NCI-H2196 (cell line): ENCODE data around the gene MICALL2.

Experiments
- DNase-seq: peaks from one replicate; lab custom pipeline; 2025; ENCODE audit not compliant: unreplicated experiment; lab: John Stamatoyannopoulos, UW

The MICALL2 gene

GRCh38 chr7:1493571-1493970 lies 34.3 kb upstream of the MICALL2 start:
- DNase-seq, result no peak

DNA sequence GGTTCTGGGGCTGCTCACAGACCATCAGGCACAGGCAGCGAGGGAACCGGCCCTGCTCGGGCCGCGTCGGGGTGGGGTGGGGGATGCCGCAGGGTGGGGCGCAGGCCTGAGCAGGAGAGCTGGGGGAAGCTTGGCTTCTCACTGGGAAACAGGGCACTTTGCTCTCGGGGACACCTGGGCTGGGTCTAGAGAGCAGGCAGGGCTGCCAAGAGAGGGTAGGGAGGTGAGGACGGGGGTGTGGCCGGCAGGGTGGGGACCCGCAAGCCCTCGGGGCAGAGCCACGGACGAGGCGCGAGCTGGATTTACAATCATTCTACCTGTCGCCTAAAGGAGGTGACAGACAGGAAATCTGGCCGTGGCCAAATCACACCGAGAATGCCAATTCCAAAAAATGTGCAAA lies 33.9 kb upstream of the MICALL2 start:
- no peak for DNase-seq

- no peak for DNase-seq
Observed at GRCh38 chr7:1492640-1493039, 33.4 kb upstream of the MICALL2 start.

DNA sequence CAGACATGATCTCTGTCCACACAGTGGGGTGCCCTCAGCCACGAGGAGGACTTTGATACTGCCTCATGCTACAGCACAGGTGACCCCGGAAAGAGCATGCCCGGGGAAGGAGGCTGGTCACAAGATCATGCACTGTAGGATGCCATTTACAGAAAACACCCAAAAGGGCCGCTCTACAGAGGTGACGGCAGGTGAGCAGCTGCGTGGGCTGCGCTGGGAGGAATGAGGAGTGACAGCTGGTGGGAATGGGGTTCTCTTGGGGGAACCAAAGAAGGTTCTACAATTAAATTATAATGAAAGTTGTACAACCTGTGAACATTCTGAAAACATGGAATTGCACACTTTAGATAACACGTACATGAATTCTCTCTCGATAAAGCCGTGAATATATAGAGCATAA lies 33.0 kb upstream of the MICALL2 start:
- no peak for DNase-seq

- DNase-seq, result no peak
Observed at GRCh38 chr7:1490837-1491236, 31.6 kb upstream of the MICALL2 start.

- no peak for DNase-seq
Observed at GRCh38 chr7:1489336-1489735, 30.1 kb upstream of the MICALL2 start.

GRCh38 chr7:1488016-1488415 lies 28.7 kb upstream of the MICALL2 start:
- DNase-seq, result no peak

GRCh38 chr7:1487466-1487865 lies 28.2 kb upstream of the MICALL2 start:
- DNase-seq, result no peak

GRCh38 chr7:1486571-1486970 lies 27.3 kb upstream of the MICALL2 start:
- no peak for DNase-seq

DNA sequence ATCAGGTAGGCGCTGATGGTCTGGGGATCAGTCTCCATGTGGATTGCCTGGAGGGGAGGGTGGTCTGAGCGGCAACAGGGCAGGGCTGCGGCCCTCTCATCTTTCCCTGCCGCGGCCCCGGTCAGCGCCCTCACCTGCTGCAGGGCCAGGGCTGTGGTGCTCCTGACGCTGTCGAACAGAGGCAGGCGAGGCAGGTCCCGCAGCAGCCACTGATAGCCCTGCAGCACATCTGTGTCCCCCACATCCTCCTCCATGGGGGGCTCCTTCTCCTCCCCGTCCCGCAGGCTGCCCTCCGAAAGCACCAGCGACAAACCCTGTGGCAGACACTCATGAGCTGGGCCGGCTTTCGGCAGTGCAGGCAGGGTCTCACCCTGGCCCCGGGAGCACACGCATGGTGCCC lies 25.9 kb upstream of the MICALL2 start:
- DNase-seq, result no peak

- DNase-seq, result no peak
Observed at GRCh38 chr7:1484569-1484968, 25.3 kb upstream of the MICALL2 start.

DNA sequence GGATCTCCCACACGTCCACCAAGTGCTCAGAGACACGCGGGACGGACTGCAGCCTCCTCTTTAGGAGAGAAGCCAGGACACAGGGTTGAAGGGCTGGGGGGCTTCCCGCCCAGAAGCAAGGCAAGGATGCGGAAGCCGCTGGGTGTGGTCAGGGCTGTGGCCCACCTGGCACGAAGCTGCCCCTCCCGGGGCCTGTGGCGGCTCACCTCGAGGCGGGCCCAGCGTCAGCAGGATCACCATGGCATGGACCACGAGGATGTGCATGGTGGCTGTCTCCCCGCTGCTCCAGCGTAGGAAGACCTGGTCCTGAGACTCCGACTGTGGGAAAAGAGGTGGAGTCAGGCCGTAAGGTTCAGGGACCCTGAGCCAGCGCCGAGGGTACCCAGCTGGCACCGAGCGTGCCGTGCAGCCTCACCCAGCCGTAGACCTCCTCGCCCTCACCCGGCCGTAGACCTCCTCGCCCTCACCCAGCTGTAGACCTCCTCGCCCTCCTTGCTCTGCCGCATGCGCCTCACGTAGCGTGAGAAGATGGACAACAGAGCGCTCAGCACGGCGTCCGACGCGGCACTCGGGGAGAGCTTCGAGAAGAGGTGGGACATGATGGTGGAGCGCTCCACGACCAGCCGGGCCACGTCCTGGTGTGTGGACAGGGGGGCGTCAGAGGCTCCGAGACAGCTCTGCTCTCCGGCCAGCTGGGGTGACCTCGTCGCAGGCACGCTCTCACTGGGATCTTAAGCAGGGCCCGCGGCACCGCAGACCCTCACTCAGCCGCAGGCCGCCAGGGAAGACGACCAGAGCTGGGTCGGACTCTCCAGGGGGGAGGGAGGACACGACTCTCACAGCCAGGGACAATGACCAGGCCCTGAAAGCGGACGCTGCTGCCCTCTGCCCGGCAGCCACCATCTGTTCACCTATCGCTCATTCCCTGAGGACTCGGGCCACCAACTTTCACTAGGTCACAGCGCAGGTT lies 24.6 kb upstream of the MICALL2 start:
- DNase-seq, result no peak

DNA sequence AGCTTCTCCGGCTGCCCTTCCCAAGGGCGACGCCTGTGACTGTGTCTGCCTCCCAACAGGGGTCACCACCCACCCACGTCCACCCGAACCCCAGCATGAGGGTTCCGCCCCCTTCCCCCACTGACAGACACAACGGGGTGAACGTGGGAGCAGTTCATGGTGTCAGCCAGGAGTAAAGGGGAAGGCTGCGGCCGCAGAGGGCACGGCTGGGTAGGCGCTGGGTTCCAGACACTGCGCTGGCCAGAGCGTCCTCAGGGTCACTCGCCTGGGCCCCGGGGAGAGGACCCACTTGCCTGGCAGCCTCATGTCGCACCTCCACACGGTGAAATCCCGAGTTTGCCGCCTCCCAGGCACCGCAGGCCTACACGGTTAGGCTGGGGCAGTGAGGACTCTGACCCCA lies 23.8 kb upstream of the MICALL2 start:
- no peak for DNase-seq

GRCh38 chr7:1481300-1481699 lies 22.0 kb upstream of the MICALL2 start:
- DNase-seq, result no peak

DNA sequence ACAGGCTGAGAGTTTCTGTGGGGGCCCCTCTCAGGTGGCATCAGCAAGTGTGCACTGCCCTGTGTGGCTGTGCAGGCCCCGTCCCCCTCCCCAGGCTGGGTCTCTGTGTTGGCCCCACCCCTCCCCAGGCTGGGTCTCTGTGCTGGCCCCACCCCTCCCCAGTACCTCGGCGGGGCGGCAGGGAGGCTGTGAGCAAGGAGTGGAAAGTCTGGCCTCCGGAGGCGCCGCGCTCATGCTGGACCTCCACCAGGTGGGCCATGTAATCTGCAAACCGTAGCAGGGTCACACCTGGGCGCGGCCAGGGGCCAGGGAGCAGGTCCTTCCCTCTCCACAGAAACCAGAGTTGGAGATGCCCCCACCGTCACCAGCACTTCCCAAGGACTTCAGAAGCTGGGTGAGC lies 21.4 kb upstream of the MICALL2 start:
- no peak for DNase-seq

GRCh38 chr7:1479287-1479686 lies 20.0 kb upstream of the MICALL2 start:
- no peak for DNase-seq

GRCh38 chr7:1478480-1478879 lies 19.2 kb upstream of the MICALL2 start:
- DNase-seq, result no peak

DNA sequence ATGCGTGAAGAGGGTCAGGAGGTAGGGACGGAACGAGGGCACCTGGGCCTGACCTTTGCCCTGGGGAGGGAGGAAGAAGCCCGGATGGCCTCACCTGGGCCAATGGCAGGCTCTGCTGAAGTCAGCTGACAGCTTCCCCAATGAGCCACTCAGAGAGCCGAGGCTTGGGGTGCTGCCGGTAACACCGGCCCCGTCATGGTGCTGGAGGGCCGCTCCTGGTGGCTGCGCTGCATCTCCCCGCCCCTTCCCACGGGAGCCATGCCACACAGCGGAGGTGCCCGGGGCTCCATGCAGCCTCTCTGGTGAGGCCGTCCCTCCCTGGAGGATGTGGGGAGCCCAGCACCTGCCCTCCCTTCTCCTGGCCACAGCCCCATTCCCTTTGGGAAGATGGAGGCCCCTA lies 17.6 kb upstream of the MICALL2 start:
- DNase-seq, result no peak

DNA sequence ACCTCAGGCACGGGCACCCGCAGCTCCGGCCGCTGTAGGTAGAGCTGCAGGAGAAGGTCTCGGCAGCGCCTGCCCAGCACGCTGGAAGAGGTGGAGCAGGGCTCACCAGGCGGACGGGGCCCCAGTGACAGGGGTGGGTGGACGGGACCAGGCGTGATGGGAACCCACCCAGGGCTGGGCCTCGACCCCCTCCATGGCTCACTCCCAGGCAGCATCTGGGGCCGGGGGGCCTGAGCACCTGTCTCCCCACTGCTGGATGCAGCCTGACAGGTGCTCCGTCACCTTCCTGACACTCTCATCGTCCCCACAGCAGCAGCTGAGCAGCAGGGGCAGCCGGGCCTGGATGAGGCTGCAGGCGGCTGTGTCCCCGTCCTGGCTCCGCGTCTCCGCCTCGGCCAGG lies 16.7 kb upstream of the MICALL2 start:
- DNase-seq, result no peak

DNA sequence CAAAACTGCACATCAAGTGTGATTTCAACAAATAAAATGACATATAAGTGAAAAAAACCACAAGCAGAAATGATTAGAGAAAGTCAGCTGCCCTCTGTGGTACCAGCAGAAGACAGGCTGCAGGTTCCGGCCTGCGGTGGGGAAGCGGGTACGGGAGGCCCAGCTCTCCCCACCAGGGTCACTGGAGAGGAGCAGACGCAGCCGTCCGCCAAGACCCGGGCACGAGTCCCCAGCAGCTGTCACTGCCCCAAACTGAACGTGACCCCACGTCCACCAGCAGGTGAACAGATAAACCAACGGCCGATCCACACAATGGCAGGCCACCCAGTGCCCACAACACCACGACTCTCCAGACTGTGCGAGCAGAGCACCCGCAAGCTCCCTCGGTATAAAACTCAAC lies 16.1 kb upstream of the MICALL2 start:
- DNase-seq, result no peak

GRCh38 chr7:1474736-1475135 lies 15.5 kb upstream of the MICALL2 start:
- DNase-seq, result peak; percentile 13

GRCh38 chr7:1473864-1474512 lies 14.7 kb upstream of the MICALL2 start:
- DNase-seq, result peak; percentile 90
